Measurements from ENCODE around the gene SLC7A5.
"Not testable (repeated sequence)": the region's sequence is repeated elsewhere in the genome, so short reads cannot be mapped to it uniquely, and the experiment has no call there.

SLC7A5 gene

GRCh38 chr16:87882436-87883019 is 13.2 kb upstream of the SLC7A5 start:
- DNase-seq (ENCODE audit: low read depth): no peak
- TF ChIP-seq, protein P1, sequence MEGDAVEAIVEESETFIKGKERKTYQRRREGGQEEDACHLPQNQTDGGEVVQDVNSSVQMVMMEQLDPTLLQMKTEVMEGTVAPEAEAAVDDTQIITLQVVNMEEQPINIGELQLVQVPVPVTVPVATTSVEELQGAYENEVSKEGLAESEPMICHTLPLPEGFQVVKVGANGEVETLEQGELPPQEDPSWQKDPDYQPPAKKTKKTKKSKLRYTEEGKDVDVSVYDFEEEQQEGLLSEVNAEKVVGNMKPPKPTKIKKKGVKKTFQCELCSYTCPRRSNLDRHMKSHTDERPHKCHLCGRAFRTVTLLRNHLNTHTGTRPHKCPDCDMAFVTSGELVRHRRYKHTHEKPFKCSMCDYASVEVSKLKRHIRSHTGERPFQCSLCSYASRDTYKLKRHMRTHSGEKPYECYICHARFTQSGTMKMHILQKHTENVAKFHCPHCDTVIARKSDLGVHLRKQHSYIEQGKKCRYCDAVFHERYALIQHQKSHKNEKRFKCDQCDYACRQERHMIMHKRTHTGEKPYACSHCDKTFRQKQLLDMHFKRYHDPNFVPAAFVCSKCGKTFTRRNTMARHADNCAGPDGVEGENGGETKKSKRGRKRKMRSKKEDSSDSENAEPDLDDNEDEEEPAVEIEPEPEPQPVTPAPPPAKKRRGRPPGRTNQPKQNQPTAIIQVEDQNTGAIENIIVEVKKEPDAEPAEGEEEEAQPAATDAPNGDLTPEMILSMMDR (conservative IDR thresholded peaks at IDR 0.05; ENCODE audit: low read depth, low read length): no peak
- no peak overlapping the region for H3K4me3 ChIP-seq (ENCODE audit: low read length)

DNA sequence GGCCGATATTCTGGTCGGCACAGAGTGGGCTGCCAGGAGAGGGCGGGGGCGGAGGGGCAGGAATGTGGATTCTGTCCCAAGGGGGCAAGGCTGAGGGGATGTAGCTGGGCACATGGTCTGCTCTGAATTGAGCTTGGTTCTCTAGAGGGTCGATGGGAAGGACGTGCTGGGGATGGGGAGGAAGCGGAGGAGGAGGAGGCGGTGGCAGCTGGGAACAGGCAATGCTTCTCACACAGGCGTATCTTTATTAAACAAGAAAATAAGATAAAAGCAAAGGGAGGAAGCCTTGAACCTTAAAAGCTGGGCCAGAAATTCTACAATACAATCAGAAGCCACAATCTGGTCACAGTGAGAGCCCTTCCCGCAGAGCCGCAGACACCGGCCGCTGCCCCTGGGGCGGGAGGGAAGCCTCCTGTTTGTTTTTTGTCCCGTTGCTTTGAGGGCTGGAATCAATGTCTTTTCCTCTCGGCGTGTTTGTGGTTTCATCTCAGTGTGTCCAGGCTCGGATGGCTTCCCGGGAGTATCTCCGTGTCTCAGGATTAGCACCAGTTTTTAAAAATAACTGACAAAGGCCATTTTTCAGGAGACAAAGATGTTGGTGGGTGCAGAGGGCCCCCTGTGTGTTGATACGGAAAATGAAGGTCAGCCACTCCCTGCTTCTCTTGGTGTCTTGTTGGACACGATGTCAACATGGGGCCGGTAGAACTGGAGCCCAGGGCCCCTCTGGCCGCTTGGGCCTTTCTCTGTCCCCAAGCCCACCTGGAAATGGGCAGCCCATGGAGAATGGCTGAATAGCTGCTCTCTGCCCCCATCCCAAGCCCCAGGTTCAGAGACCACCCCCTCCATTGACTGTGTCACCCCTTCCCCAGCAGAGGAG is 12.3 kb upstream of the SLC7A5 start:
- TF ChIP-seq, protein P1 (conservative IDR thresholded peaks at IDR 0.05; ENCODE audit: low read depth, low read length): no peak
- DNase-seq (ENCODE audit: low read depth): no peak
- H3K4me3 ChIP-seq (ENCODE audit: low read length): no peak overlapping the region

DNA sequence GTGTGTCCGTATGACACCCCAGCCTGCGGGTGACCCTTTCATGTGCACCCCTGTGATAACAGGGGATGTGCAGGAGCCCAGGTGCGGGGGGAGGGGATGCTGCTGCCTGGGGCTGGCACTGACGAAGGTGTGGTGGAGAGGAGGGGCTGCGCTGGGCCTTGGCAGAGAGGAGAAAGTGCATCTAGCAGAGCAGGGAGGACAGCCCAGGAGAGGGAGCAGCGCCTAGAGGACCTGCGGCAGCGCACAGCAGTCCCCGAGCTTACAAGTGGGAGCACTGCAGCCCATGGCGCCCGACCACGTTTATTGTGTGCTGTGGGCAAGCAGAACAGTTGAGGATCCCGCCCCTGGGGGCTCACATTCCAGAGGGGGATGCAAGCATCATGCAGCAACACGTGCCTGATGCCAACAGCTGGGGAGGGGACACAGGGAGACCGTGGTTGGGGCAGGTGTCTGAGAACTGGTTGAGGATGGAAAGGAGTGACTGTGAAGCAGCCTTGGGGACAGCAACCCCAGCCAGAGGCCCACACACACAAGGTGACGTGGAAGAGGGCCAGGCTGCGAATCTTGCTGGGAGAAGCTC is 10.9 kb upstream of the SLC7A5 start:
- DNase-seq (ENCODE audit: low read depth): no peak
- H3K4me3 ChIP-seq (ENCODE audit: low read length): no peak overlapping the region
- TF ChIP-seq, protein P1 (conservative IDR thresholded peaks at IDR 0.05; ENCODE audit: low read depth, low read length): no peak

DNA sequence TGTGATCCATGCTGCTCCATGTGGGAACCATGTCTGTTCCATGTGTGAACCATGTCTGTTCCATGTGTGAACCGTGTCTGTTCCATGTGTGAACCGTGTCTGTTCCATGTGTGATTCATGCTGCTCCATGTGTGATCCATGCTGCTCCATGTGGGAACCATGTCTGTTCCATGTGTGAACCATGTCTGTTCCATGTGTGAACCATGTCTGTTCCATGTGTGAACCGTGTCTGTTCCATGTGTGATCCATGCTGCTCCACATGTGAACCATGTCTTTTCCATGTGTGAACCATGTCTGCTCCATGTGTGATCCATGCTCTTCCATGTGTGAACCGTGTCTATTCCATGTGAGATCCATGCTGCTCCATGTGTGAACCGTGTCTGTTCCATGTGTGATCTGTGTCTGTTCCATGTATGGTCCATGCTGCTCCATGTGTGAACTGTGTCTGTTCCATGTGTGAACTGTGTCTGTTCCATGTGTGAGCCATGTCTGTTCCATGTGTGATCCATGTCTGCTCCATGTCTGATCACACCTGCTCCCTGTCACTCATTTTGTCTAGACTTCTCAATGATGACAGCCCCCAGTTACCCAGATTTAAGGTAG is 10.2 kb upstream of the SLC7A5 start:
- DNase-seq (ENCODE audit: low read depth): not testable (repeated sequence)

DNA sequence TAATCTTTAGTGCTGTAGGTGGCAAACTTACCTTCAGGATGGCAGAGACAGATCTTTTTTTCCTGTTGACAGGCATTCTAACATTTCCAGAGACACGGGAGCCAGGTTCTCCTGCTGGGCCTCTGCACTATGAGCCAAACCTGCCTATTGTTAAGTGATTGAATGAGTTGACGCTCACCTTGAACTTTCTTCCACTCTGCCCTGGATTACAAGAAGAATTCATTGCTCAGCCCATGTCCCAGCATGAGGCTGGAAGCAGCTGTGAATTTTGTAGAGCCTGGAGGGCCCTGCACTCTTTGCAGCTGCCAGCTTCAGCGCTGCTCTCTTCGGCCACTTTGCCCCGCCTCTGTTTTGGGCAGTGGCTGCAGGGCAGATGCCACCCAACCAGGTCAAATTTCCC is 9.4 kb upstream of the SLC7A5 start:
- no peak for DNase-seq (ENCODE audit: low read depth)
- TF ChIP-seq, protein P1 (conservative IDR thresholded peaks at IDR 0.05; ENCODE audit: low read depth, low read length): no peak
- H3K4me3 ChIP-seq (ENCODE audit: low read length): no peak overlapping the region

More for the DNA sequence above, 10.2 kb upstream of the SLC7A5 start:
- not testable (repeated sequence) for H3K4me3 ChIP-seq (ENCODE audit: low read length)

GRCh38 chr16:87877942-87878507 is 8.7 kb upstream of the SLC7A5 start:
- TF ChIP-seq, protein P1 (conservative IDR thresholded peaks at IDR 0.05; ENCODE audit: low read depth, low read length): no peak
- no peak for DNase-seq (ENCODE audit: low read depth)
- no peak overlapping the region for H3K4me3 ChIP-seq (ENCODE audit: low read length)

Measured in retinal pigment epithelial cell (primary cell).